Activated naive CD8-positive, alpha-beta T cell treated with anti-CD3 and anti-CD28 coated beads, Interleukin-2, amount 10 ng/mL, durations not matched to agents 7 days and 5 days (primary cell): Measurements from ENCODE around the gene LSM12. TPM values are rescaled to one million over a fixed set of nuclear protein-coding genes. Genes with fewer than 3 reads are reported as not detected.

Source experiments
- ATAC-seq: fragments of 150-1000 bp; cut with Tn5 transposase; one replicate; pipeline ENCODE4 v1.10.0; 2021; ENCODE audit warnings: low read depth, moderate library complexity
- POLR2A ChIA-PET: fragments of 350-600 bp; sonication (Branson Sonifier 250); formaldehyde crosslinking; loops from one replicate; lab custom pipeline; 2021; ENCODE audit warnings: antibody characterized with exemption; lab: Charles Lee
- DNase-seq: peaks from one replicate; pipeline ENCODE4 v3.0.0; 2021
- H3K27ac Mint-ChIP-seq: one replicate; pipeline ENCODE4 v1.8.0; 2022; ENCODE audit warnings: mild to moderate bottlenecking, mixed read lengths
- H3K27me3 Mint-ChIP-seq: one replicate; pipeline ENCODE4 v1.8.0; 2022; ENCODE audit warnings: mild to moderate bottlenecking, moderate library complexity, mixed read lengths
- H3K36me3 Mint-ChIP-seq: one replicate; pipeline ENCODE4 v1.8.0; 2021; ENCODE audit warnings: mild to moderate bottlenecking, mixed read lengths
- H3K4me1 Mint-ChIP-seq: one replicate; pipeline ENCODE4 v1.8.0; 2021; ENCODE audit warnings: mixed read lengths
- H3K4me3 Mint-ChIP-seq: one replicate; pipeline ENCODE4 v1.8.0; 2022; ENCODE audit warnings: mild to moderate bottlenecking, moderate library complexity, mixed read lengths
- H3K9me3 Mint-ChIP-seq: one replicate; pipeline ENCODE4 v1.8.0; 2021; ENCODE audit warnings: mixed read lengths
- total RNA-seq, 2 experiments: library from RNA; stranded (reverse); gene quantifications; one replicate each; pipeline ENCODE4 v1.2.3, GENCODE V29; 2021

LSM12 gene
- total RNA-seq, 2 experiments from 2014 or later: 46.9 to 51.4 TPM

DNA sequence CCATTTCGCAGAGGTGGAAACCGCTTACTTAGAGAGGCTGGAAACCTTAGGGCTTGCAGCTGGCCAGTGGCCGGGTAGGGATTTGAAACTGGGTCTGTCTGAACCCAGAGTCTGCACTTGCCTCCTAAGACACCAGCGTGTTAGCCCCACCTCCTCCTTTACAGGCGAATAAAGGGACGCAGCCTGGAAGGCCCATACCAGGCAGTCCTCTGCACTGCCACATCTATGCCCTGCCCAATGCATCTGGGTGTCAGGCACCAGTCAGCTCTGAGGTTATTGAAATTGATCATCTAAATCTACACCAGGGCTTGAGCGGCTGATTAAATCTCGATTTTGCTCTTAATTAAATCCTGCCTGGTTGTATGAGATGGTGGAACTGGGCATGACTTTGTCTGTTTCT lies 82.0 kb downstream of the LSM12 start:
- no peaks in the 10 kb centered on the region for H3K9me3 Mint-ChIP-seq
- ATAC-seq: no peak
- no peaks in the 10 kb centered on the region for H3K36me3 Mint-ChIP-seq
- no peak for DNase-seq
- H3K27me3 Mint-ChIP-seq: peaks cover 69% of the 10 kb centered on the region
- peaks cover 9% of the 10 kb centered on the region for H3K4me1 Mint-ChIP-seq
- H3K4me3 Mint-ChIP-seq: no peak overlapping the region
- POLR2A ChIA-PET: no interaction called here
- H3K27ac Mint-ChIP-seq: no peak overlapping the region

Other genes with a start within 250 kb of the LSM12 start
- gene MPP3, start 233.5 kb downstream of the LSM12 start, total RNA-seq: under 1 TPM in 1 of 2 experiments, not detected in 1; 0.11 TPM
- gene CD300LG, start 219.5 kb downstream of the LSM12 start, total RNA-seq: not detected
- gene MPP2, start 159.1 kb downstream of the LSM12 start, total RNA-seq: 1 to 10 TPM; 2.3 to 3.1 TPM
- gene PPY, start 124.2 kb downstream of the LSM12 start, total RNA-seq: not detected
- not detected for gene PYY, start 112.7 kb downstream of the LSM12 start, total RNA-seq
- 1 to 10 TPM; 1.4 TPM for gene NAGS, start 62.0 kb downstream of the LSM12 start, total RNA-seq
- gene TMEM101, start 51.7 kb downstream of the LSM12 start, total RNA-seq: 10 to 100 TPM; 30.3 to 31.7 TPM
- gene G6PC3, start 4.1 kb upstream of the LSM12 start, total RNA-seq: 10 to 100 TPM; 18.7 to 18.8 TPM
- gene HDAC5, start 57.0 kb upstream of the LSM12 start, total RNA-seq: 10 to 100 TPM; 46.2 to 48.4 TPM
- gene HROB, start 75.3 kb upstream of the LSM12 start, total RNA-seq: 10 to 100 TPM; 13.2 to 14.3 TPM
- gene ASB16, start 104.0 kb upstream of the LSM12 start, total RNA-seq: under 1 TPM; 0.19 to 0.51 TPM
- 10 to 100 TPM; 38.3 to 42.5 TPM for gene TMUB2, start 120.3 kb upstream of the LSM12 start, total RNA-seq
- gene ATXN7L3, start 133.2 kb upstream of the LSM12 start, total RNA-seq: 100 to 1,000 TPM; 116 TPM
- gene UBTF, start 153.0 kb upstream of the LSM12 start, total RNA-seq: 100 to 1,000 TPM; 183 to 200 TPM
- gene SLC4A1, start 201.5 kb upstream of the LSM12 start, total RNA-seq: not detected
- under 1 TPM in 1 of 2 experiments, not detected in 1; 0.50 TPM for gene RUNDC3A, start 241.9 kb upstream of the LSM12 start, total RNA-seq